HUES48 (cell line): ENCODE data around the gene TXLNB.
A peak's percentile ranks its signal among the peaks of the same experiment; 100 is the strongest.
"Not testable (repeated sequence)": the region's sequence is repeated elsewhere in the genome, so short reads cannot be mapped to it uniquely, and the experiment has no call there.

ENCODE experiments used
- H3K27ac ChIP-seq: one replicate; pipeline ENCODE4 v1.7.0; 2013; ENCODE audit warnings: low read depth, low read length, inconsistent platforms
- H3K27me3 ChIP-seq: 2 replicates; pipeline ENCODE4 v1.6.1; 2013; ENCODE audit warnings: mild to moderate bottlenecking, low read length; ENCODE audit not compliant: control insufficient read depth, insufficient read depth
- H3K36me3 ChIP-seq: 2 replicates; pipeline ENCODE4 v1.6.1; 2013; ENCODE audit warnings: low read length; ENCODE audit not compliant: control insufficient read depth, insufficient read depth
- H3K4me1 ChIP-seq: 2 replicates; pipeline ENCODE4 v1.6.1; 2013; ENCODE audit warnings: mild to moderate bottlenecking, low read length; ENCODE audit not compliant: control insufficient read depth, insufficient read depth
- H3K4me3 ChIP-seq: 2 replicates; pipeline ENCODE4 v1.5.1; 2013; ENCODE audit warnings: mild to moderate bottlenecking, low read depth, low read length
- H3K9ac ChIP-seq: 2 replicates; pipeline ENCODE4 v1.6.1; 2013; ENCODE audit warnings: mild to moderate bottlenecking, low read depth, low read length, moderate library complexity
- H3K9me3 ChIP-seq: 2 replicates; pipeline ENCODE4 v1.6.1; 2013; ENCODE audit warnings: low read length; ENCODE audit not compliant: control insufficient read depth, insufficient read depth

TXLNB gene

DNA sequence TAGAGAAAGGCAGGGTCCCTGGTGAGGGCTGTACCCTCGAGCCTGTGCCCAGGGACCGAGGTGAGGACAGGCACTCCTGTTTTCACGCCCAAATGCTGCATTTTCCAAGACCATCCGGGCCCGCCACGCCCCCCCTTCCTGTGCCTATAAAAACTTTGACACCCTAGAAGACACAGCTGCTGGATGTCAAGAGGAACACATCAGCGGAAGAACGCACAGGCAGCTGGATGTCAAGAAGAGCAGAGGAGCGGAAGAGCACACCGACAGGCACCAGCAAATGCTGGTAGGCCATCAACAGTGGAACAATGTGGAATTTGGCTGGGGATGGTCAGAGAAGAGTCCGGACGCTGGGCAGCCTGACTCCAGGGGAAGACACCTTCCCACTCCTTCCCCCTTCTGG, 56.1 kb downstream of the TXLNB start:
- Histone ChIP-seq H3K9ac (no peak overlapping the region), H3K27me3 (no peaks in the 10 kb centered on the region), H3K9me3 (peaks cover 17% of the 10 kb centered on the region), H3K4me1 (no peaks in the 10 kb centered on the region), H3K27ac (no peak overlapping the region), H3K36me3 (no peaks in the 10 kb centered on the region), H3K4me3 (no peak overlapping the region)

DNA sequence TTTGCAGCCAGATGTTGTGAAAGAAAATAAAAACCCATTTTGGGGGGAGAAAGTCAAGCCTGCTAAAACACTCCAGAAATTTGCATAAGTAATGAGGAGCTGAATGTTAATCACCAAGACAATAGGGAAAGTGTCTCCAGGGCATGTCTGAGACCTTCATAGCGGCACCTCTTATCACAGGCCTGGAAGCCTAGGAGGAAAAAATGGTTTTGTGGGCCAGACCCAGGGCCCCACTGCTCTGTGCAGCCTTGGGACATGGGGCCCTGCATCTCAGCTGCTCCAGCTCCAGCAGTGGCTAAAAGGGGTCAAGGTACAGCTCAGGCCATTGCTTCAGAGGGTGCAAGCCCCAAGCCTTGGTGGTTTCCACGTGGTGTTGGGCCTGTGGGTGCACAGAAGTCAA, 57.6 kb downstream of the TXLNB start:
- H3K4me3 ChIP-seq, H3K27me3 ChIP-seq, H3K36me3 ChIP-seq, H3K27ac ChIP-seq, H3K9ac ChIP-seq, H3K4me1 ChIP-seq: not testable (repeated sequence)
- peaks cover 17% of the 10 kb centered on the region for H3K9me3 ChIP-seq

DNA sequence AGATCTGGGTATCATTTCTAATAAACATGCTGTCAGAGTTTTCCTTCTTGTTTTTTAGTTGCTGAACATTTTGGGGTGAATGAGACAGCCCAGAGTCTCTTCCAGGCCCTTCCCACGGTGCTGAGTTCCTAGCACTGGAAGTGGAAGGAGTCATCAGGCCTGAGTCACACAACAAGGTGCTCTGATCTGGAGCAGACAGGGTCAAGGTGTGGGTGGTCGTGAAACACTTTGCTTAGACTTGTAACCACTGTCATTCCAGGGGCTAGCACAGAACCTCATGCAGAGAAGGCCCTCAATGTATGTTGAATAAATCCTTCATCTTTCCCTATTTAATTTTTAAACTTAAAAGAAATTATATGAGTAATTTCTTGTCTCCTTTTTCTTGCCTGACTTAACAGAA, 60.6 kb downstream of the TXLNB start:
- Histone ChIP-seq H3K27me3 (no peaks in the 10 kb centered on the region), H3K9me3 (peaks cover 17% of the 10 kb centered on the region), H3K4me1 (no peaks in the 10 kb centered on the region), H3K9ac (no peak overlapping the region), H3K36me3 (no peaks in the 10 kb centered on the region), H3K4me3 (no peak overlapping the region), H3K27ac (no peak overlapping the region)

DNA sequence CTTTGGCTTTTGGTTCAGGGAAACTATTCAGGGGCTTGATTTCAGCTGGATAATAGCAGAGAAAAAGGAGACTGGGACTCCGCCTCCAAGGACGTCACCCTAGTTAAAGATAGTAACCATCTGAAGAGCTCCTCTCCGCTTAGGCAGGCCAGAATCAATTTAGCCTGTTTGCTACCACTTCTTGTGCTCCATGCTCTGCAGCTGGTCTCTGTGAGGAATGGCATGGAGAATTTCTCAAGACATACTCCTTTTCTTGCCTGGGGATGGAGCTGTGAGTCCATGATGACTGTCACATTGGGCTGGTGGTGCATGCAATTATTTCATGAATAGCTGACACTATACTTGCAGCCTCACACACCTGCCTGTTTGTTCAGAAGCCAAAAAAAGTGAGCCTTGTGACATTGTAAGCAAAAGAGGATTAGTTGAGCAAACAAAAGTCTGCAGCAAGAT, 61.4 kb downstream of the TXLNB start:
- no peak overlapping the region for H3K27ac ChIP-seq
- H3K9ac ChIP-seq, result no peak overlapping the region
- no peaks in the 10 kb centered on the region for H3K36me3 ChIP-seq
- H3K27me3 ChIP-seq, result no peaks in the 10 kb centered on the region
- peaks cover 17% of the 10 kb centered on the region for H3K9me3 ChIP-seq
- H3K4me1 ChIP-seq, result no peaks in the 10 kb centered on the region
- no peak overlapping the region for H3K4me3 ChIP-seq

DNA sequence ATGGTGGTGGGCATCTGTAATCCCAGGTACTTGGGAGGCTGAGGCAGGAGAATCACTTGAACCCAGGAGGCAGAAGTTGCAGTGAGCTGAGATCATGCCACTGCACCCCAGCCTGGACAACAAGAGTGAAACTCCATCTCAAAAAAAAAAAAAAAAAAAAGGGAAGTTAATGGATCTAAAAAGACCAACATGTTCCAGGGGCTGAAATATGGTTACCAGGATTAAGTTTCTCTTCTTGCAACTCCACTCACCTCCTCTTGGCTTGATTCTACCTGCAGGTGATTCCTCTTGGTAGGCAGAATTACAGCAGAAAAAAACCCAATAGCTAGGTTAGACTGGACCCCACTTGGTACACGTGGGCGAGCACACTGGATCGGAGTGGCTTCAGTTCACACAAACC, 63.4 kb downstream of the TXLNB start:
- H3K27ac ChIP-seq, H3K4me3 ChIP-seq, H3K9ac ChIP-seq, H3K27me3 ChIP-seq, H3K4me1 ChIP-seq, H3K36me3 ChIP-seq, H3K9me3 ChIP-seq: not testable (repeated sequence)

DNA sequence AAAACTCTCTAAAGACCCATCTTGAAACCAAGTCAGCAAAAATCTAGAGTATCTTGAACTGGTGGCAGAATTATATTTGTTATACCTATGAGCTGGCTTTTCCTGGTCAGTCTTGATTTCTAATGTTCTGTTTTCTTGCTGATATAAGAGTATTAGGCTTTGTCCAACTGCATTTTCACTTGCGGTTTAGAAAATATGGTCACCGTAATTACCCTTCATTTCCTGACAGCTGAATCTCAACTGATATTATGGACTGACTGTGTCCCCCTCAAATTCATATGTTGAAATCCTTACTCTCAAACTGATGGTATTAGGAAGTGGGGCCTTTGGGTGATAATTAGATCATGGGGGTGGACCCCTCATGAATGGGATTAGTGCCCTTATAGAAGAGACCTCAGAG, 72.1 kb downstream of the TXLNB start:
- no peak overlapping the region for H3K9ac ChIP-seq
- H3K4me3 ChIP-seq, result no peak overlapping the region
- peak overlapping the region; percentile 15 for H3K27ac ChIP-seq
- no peaks in the 10 kb centered on the region for H3K27me3 ChIP-seq
- H3K9me3 ChIP-seq, result no peaks in the 10 kb centered on the region
- peaks cover 5% of the 10 kb centered on the region; the same call in 1 of the 2 replicates for H3K4me1 ChIP-seq
- no peaks in the 10 kb centered on the region for H3K36me3 ChIP-seq

DNA sequence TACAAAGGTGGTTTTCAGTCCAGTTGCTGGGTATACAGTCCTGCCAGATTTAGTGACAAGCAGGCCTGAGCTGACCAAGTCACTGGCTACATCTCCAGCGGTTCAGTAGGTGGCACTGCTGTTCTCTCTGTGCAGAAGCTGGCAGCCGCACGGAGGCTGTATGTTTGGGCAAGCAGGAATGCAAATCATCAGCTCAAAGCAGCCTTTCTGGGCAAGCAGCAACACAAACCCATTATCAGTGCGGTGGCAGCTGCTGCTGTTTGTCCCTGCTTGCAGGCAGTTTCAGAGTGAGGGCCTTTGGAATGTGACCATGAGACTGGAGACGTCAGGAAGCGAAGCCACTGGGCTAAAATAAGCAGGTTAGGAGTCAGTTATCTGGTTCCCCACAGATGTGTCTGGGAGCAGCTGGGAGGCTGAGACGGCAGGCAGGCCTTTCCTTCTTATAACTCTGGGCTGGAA, 72.5 kb downstream of the TXLNB start:
- no peaks in the 10 kb centered on the region for H3K36me3 ChIP-seq
- no peaks in the 10 kb centered on the region for H3K27me3 ChIP-seq
- H3K27ac ChIP-seq, result peak overlapping the region; percentile 15
- no peak overlapping the region for H3K4me3 ChIP-seq
- peaks cover 5% of the 10 kb centered on the region; the same call in 1 of the 2 replicates for H3K4me1 ChIP-seq
- H3K9me3 ChIP-seq, result no peaks in the 10 kb centered on the region
- peak overlapping the region; percentile 14; the same call in 1 of the 2 replicates for H3K9ac ChIP-seq

DNA sequence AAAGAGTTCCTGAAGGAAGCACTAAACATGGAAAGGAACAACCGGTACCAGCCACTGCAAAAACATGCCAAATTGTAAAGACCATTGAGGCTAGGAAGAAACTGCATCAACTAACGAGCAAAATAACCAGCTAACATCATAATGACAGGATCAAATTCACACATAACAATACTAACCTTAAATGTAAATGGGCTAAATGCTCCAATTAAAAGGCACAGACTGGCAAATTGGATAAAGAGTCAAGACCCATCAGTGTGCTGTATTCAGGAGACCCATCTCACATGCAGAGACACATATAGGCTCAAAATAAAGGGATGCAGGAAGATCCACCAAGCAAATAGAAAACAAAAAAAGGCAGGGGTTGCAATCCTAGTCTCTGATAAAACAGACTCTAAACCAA, 79.3 kb downstream of the TXLNB start:
- H3K4me1 ChIP-seq, H3K36me3 ChIP-seq, H3K9ac ChIP-seq, H3K4me3 ChIP-seq, H3K27ac ChIP-seq, H3K27me3 ChIP-seq: not testable (repeated sequence)
- H3K9me3 ChIP-seq, result peaks cover 10% of the 10 kb centered on the region; the same call in 1 of the 2 replicates

DNA sequence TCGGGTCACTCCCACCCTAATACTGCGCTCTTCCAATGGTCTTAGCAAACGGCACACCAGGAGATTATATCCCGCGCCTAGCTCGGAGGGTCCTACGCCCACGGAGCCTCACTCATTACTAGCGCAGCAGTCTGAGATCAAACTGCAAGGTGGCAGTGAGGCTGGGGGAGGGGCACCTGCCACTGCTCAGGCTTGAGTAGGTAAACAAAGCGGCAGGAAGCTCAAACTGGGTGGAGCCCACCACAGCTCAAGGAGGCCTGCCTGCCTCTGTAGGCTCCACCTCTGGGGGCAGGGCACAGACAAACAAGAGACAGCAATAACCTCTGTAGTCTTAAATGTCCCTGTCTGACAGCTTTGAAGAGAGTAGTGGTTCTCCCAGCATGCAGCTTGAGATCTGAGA, 81.0 kb downstream of the TXLNB start:
- H3K9me3 ChIP-seq, result peaks cover 17% of the 10 kb centered on the region
- H3K4me1 ChIP-seq, H3K27ac ChIP-seq, H3K27me3 ChIP-seq, H3K9ac ChIP-seq, H3K4me3 ChIP-seq, H3K36me3 ChIP-seq: not testable (repeated sequence)

DNA sequence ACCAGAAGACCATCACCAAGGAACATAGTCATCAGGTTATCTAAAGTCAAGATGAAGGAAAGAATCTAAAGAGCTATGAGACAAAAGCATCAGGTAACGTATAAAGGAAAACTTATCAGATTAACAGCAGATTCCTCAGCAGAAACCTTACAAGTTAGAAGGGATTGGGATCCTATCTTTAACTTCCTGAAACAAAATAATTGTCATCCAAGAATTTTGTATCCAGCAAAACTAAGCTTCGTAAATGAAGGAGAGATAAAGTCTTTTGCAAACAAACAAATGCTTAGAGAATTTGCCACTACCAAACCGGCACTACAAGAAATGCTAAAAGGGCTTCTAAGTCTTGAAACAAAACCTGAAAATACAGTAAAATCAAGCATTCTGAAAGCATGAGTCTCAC, 86.0 kb downstream of the TXLNB start:
- no peak overlapping the region for H3K9ac ChIP-seq
- no peaks in the 10 kb centered on the region for H3K4me1 ChIP-seq

DNA sequence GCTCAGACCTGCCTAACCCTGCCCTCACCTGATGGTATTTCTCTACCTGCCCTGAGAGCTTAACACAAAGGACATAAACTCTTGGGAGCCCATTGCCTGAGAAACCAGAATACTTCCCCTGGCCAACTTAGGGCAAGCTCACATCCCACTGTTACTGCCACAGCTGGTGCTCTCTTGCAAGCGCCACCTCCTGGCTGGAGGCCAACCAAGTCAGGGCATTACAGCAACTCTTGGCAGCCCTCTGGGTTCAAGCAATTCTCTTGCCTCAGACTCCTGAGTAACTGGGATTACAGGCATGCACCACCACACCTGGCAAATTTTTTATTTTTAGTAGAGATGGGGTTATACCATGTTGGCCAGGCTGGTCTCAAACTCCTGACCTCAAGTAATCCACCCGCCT, 86.8 kb downstream of the TXLNB start:
- no peaks in the 10 kb centered on the region for H3K4me1 ChIP-seq
- no peaks in the 10 kb centered on the region for H3K36me3 ChIP-seq
- H3K9ac ChIP-seq, result no peak overlapping the region
- H3K4me3 ChIP-seq, result no peak overlapping the region
- peaks cover 16% of the 10 kb centered on the region for H3K9me3 ChIP-seq
- H3K27me3 ChIP-seq, result no peaks in the 10 kb centered on the region
- no peak overlapping the region for H3K27ac ChIP-seq

More for the DNA sequence above, 86.0 kb downstream of the TXLNB start:
- Histone ChIP-seq H3K9me3 (peaks cover 21% of the 10 kb centered on the region), H3K36me3 (no peaks in the 10 kb centered on the region), H3K27me3 (no peaks in the 10 kb centered on the region), H3K4me3 (no peak overlapping the region), H3K27ac (no peak overlapping the region)

DNA sequence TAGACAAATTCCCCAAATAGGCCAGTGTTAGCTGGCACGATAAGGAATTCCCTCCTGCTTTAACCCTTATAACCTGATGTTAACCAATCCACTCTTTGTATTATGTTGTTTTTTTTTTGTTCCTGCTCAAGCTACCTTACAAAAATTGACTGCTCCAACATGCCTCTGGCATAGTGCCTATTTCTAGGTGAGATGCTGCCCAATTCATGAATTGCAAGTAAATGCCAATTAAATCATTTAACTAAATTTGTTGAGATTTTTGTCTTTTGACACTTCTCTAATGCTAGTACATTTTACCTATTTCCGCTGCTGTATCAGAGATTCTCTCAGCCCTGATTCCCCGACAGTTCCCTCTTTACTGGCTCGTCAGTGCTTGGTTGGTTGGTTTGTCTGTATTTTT, 90.4 kb downstream of the TXLNB start:
- Histone ChIP-seq H3K4me1 (0 out of 2 replicates have a peak, but pooled peaks cover 5% of the 10 kb centered on the region), H3K36me3 (no peaks in the 10 kb centered on the region), H3K9me3 (peaks cover 7% of the 10 kb centered on the region), H3K9ac (no peak overlapping the region), H3K27ac (no peak overlapping the region), H3K27me3 (no peaks in the 10 kb centered on the region), H3K4me3 (no peak overlapping the region)
